CD1c-positive myeloid dendritic cell (primary cell): Measurements from ENCODE around the gene MRPL41.
"Not testable (repeated sequence)": the region's sequence is repeated elsewhere in the genome, so short reads cannot be mapped to it uniquely, and the experiment has no call there.

Experiments used
- DNase-seq: peaks from one replicate; pipeline ENCODE4 v3.0.0-alpha.2; 2016; ENCODE audit errors: extremely low spot score

The MRPL41 gene

GRCh38 chr9:137583957-137584356, 32.3 kb downstream of the MRPL41 start:
- no peak for DNase-seq

GRCh38 chr9:137586854-137587253, 35.2 kb downstream of the MRPL41 start:
- DNase-seq: no peak

GRCh38 chr9:137588311-137588710, 36.6 kb downstream of the MRPL41 start:
- no peak for DNase-seq

GRCh38 chr9:137588891-137589290, 37.2 kb downstream of the MRPL41 start:
- DNase-seq: no peak

- peak; percentile 20 for DNase-seq
Measured at GRCh38 chr9:137589441-137590122, 37.9 kb downstream of the MRPL41 start.

GRCh38 chr9:137590123-137590468, 38.4 kb downstream of the MRPL41 start:
- no peak for DNase-seq

GRCh38 chr9:137590469-137591383, 39.0 kb downstream of the MRPL41 start, which contains the start of gene ZMYND19:
Gene ZMYND19 (minus strand): TSS chr9:137590512. CDS start chr9:137590263, 249 bp downstream.
- DNase-seq: peak; percentile 96

- peak; percentile 35 for DNase-seq
Measured at GRCh38 chr9:137592767-137593166, 41.1 kb downstream of the MRPL41 start.

GRCh38 chr9:137593176-137593575, 41.5 kb downstream of the MRPL41 start:
- no peak for DNase-seq

GRCh38 chr9:137596577-137596976, 44.9 kb downstream of the MRPL41 start:
- not testable (repeated sequence) for DNase-seq

- DNase-seq: no peak
Measured at GRCh38 chr9:137598943-137599342, 47.3 kb downstream of the MRPL41 start.
